Measurements from ENCODE around the gene ABLIM1.

The ABLIM1 gene

GRCh38 chr10:114679552-114679951 lies 21.5 kb upstream of the ABLIM1 start:
- DNase-seq: no peak

- no peak for DNase-seq
Observed at GRCh38 chr10:114678820-114679219, 20.7 kb upstream of the ABLIM1 start.

DNA sequence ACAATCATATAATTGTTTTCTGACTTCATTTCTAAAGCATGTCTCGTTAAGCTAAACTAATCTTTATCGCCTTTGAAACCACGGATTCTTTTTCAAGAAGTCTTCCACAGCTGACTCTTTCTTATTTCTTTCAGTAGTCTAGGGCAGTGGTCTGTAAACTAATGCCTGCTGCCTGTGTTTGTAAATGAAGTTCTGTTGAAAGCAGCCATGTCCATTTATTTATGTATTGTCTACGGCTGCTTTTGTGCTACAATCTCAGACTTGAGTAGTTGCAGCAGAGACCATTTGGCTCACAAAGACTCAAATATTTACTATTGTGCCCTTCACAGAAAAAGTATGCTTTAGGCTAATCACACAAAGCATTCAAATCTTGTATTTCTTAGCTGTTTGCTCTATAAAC lies 20.3 kb upstream of the ABLIM1 start:
- no peak for DNase-seq

- DNase-seq: no peak
Observed at GRCh38 chr10:114674346-114674745, 16.3 kb upstream of the ABLIM1 start.

- no peak for DNase-seq
Observed at GRCh38 chr10:114669648-114670047, 11.6 kb upstream of the ABLIM1 start.

- no peak for DNase-seq
Observed at GRCh38 chr10:114668375-114669080, 10.5 kb upstream of the ABLIM1 start.

DNA sequence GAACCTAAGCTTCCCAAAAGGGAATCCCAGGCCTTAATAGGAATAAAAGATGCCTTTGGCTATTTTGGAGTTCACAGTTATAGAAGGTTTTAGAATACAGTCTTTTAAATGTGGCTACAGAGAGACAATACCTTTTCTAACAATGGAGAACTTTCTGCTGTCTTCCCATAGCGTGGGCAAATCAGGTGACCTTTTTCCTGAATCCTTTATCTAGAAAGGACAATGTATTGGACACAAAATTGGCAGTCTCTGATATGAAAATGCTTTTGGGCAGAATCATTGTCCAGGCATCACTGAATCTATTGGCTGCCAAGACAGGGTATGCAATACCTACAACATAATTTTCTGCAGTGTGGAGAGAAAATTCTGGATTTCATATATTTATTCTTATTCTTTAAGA lies 7.8 kb upstream of the ABLIM1 start:
- DNase-seq: no peak

DNA sequence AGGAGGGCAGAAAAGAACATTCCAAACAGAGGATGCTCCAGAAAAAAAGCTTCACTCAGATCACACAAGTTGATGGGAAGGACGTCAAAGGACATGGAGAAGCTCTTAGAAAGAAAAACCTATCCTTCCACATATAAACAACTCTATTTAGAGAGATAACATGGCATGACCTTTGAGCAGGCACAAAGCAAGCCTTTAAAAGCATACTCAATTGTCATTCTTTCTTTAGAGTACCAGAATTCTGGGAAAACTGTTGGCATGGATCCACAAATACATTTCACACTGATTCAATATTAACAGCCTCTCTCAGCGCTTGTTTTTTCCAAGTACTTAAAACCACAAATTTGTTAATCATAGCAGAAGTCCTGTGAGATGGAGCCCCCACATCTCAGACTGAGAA lies 7.3 kb upstream of the ABLIM1 start:
- DNase-seq: no peak

- no peak for DNase-seq
Observed at GRCh38 chr10:114664127-114664526, 6.1 kb upstream of the ABLIM1 start.

DNA sequence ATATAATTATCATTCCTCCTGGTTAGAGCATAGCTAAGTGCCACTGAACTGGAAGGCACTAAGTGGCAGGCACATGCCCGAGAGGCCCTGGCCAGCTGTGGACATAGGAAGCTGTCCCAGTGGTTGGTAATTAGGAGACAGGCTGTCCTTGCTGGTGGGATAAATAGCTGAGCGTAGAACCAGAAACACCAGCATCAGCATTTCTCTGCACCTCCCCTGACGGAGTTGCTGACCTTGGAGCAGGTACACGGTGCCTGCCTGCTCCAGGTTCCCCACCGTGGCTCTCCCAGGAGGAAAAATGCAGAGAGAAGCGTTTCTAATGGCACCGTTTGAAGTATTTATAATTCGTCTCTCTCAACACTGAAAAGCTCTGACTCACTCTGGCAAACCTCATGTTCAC lies 5.6 kb upstream of the ABLIM1 start:
- DNase-seq: no peak

DNA sequence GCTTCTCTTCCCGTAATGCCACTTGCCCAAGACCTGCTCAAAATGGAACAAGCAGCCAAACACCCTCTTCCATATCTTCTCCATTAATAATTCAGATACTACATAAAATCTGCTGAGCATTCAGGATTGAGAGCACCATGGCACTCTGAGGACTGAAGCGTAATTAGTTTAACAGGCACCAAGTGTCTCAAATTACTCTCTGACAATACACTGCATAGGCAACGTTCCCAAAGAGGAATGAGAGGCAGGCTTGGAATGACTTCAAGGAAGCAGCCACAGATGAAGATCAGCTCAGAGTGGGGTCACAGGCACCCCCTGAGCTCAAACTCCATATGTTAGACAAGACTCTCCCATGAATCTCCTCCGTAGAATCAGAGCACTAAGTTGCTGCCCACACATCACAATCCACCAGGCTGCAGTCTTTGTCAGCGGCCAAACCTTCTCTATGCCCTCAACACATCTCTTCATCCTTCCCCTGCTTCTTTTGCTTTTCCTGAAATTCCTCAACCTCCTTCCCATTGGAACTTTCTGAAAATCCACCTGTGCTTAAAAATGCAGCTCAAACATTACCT lies 4.7 kb upstream of the ABLIM1 start:
- no peak for DNase-seq

DNA sequence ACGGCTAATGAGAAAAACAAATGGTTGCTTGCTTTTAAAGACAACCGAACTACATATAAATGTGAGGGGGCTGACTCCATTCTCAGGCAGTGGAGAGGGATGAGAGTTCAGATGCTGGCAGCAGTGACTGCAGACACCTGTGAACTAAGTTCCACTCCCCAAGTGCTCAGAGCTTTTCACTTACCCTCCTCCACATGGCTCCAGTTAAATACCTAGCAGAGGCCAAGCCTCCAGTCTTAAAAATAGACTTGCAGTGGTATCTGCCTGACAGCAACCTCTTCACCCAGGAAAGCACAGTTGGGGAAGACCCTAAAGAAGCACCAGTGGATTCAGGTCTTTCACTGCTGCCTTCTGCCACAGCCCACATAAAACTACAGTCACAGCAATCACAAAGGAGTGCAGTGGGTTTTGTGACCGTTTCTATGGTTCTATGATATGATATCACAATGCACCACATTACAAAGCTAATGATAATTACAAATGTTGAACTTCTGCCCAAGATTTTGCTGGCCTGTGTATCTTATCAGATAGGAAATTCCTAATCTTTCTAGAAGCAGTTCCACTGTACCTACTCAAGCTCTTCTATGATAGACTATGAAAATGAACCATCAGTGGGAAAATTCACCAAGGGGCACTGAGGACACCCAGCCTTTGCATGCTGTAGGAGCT lies 3.3 kb upstream of the ABLIM1 start:
- no peak for DNase-seq

DNA sequence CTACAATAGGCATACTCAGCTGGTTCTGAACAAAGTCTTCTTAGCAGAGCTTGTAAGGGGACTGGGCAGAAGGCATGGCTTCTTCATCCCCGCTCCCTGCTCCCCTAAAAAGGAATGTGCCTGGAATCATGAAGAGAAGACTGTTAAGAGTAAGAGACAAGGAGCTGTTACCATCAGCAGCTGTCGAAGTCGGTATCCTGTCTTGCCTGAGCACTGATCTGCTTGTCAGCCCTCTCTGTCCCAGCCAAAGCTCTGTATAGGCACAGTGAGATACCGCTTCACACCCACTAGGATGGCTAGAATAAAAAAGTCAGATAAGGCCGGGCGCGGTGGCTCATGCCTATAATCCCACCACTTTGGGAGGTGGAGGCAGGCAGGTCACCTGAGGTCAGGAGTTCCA lies 2.4 kb downstream of the ABLIM1 start:
- no peak for DNase-seq

- no peak for DNase-seq
Observed at GRCh38 chr10:114654822-114655575, 3.1 kb downstream of the ABLIM1 start.

- DNase-seq: no peak
Observed at GRCh38 chr10:114653926-114654325, 4.1 kb downstream of the ABLIM1 start.

DNA sequence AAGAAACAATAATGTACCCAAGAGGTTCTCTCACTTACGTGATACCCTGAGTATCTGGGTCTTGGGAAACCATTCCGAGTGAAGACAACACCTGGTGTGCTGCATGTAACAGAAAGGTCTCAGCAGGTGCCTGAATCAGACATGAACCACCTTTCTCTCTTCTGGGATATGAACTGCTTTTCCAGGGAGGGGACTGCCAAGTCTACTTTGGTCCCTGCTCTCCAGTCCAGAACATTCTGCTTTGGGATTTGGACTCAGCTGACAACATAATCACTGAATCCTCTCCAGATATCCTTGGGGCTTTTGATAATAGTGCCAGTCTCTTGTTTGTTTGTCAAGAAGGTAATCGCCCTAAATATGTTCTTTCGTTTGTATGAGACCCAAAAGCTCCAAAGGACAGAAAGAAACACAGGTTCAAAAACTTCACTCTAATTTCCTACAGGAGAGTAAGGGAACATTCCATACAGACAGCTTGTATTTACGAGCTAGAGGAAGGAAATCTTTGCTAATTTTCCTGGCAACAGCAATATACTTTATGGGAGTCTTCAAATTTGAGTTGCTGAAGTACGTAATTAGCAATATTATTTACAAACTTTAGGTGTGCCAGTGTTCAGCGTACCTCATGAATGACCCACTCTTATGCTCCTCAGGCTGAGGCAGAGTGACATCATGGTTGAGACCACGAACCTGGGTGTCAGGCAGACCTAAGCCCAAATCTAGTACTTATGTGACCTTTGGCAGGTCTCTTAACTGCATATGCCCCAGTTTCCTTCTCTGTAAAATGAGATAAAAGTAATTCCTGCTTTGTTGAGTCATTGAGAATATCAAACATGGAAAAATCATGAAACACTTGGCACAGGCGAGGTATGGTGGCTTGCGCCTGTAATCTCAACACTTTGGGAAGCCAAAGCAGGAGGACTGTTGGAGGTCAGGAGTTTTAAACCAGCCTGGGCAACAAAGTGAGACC lies 5.4 kb downstream of the ABLIM1 start:
- no peak for DNase-seq

DNA sequence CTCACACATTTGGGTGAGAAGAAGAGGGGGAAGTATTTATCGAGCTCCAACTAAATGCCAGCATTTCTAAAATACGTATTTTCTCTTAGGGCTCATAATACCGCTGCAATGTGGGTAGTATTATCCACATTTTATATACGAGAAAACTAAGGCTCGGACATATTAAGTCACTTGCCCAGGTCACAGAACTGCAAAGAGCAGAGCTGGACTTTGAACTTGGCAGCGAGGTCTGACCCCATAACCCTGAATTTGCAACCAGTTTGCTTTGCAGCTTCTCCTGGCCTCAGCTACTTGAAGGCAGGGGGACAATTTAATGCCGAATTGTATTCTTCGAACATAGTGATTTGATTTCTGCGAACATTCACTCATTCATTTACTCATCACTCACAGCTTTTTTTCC lies 7.2 kb downstream of the ABLIM1 start:
- no peak for DNase-seq

DNA sequence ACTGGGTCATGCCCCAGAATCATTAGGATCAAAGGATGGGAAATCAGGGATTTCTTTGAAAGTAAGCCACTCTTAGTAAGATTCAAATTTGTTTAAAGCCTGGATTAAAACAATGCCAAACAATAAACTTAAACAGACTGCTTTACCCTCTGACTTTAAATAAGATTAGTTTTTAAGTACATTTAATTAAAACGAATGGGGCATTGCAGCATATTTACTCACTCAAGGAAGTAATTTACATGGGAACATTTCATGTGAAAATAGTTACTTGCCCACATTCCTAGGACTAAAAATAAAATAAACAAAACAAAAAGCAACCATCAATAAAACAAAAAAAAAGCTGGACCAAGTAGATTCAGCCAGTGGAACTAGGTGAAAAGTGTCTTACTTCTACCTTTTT lies 7.8 kb downstream of the ABLIM1 start:
- no peak for DNase-seq

DNA sequence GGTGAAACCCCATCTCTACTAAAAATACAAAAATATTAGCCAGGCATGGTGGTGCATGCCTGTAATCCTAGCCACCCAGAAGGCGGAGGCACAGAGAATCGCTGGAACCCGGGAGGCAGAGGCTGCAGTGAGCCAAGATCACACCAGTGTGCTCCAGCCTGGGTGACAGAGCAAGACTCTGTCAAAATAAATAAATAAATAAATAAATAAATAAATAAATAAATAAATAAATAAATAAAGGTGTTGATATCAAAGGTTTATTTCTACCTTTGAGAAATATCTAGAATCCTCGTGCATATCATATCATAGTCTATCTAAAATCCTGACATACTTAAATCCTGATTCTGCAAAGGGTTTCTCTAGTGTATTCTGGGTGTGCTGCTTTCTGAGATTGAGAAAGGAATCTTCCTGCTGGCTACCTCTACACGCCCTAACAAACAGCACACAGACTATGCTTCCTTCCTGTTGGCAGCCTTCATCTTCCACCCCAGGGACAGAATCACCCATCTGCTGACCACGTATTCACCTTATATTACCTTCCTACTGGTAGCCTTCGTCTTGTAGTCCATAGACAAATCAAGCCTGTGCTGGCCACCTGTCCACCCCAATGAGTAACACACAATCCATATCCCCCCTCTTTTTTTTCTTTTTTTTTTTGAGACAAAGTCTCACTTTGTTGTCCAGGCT lies 8.7 kb downstream of the ABLIM1 start:
- DNase-seq: no peak

GRCh38 chr10:114648368-114648767 lies 9.7 kb downstream of the ABLIM1 start:
- DNase-seq: peak; percentile 87

- DNase-seq: no peak
Observed at GRCh38 chr10:114647545-114648138, 10.4 kb downstream of the ABLIM1 start.

- DNase-seq: no peak
Observed at GRCh38 chr10:114646426-114646825, 11.6 kb downstream of the ABLIM1 start.

Data from kidney glomerular epithelial cell (primary cell).